ENCODE data around the gene SGTA. TPM values are rescaled to one million over a fixed set of nuclear protein-coding genes. Genes with fewer than 3 reads are reported as not detected.

The SGTA gene
- total RNA-seq, 1 donor from 2014 or later, result 72.6 TPM

DNA sequence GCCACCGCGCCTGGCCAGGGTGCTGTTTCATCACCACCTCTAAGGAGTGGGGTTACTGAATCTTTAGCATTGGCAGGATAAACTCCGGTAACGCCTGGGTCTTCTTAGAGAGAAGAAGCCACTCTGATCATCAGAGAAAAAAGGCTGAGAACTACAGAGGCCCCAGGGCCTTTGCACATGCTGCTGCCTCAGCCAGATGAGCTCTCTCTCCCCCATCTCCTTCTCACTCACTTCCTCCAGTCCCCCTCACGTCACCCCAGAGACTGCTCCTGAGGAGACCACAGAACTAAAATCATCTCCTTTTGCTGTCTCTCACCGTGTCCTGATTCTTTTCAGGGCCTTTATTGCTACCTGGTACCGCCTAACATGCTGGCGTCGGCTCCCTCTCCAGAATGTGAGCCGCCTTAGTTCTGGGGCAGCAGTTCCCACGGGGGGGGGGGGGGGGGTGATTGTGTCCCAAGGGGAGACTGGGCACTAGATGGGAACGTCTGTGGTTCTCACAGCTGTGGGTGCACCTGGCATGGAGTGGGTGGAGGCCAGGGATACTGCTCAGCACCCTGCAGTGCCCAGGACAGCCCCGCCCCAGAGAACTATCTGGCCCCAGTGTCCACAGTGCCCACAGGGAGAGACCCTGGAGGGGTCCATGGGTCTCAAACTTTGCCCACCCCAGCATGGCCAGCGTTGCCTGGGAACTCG is 56.8 kb downstream of the SGTA start:
- Histone ChIP-seq H3K4me1 (peaks cover 27% of the 10 kb centered on the region), H3K4me3 (no peak overlapping the region), H3K27me3 (ENCODE audit: low read depth) (peaks cover 66% of the 10 kb centered on the region), H3K27ac (replicated peaks) (no peak overlapping the region), H3K9me3 (replicated peaks) (no peaks in the 10 kb centered on the region), H3K36me3 (no peaks in the 10 kb centered on the region)
- no peak for DNase-seq
- intact Hi-C loops (cut with micrococcal nuclease), result no loop called here
- TF ChIP-seq, protein P1, sequence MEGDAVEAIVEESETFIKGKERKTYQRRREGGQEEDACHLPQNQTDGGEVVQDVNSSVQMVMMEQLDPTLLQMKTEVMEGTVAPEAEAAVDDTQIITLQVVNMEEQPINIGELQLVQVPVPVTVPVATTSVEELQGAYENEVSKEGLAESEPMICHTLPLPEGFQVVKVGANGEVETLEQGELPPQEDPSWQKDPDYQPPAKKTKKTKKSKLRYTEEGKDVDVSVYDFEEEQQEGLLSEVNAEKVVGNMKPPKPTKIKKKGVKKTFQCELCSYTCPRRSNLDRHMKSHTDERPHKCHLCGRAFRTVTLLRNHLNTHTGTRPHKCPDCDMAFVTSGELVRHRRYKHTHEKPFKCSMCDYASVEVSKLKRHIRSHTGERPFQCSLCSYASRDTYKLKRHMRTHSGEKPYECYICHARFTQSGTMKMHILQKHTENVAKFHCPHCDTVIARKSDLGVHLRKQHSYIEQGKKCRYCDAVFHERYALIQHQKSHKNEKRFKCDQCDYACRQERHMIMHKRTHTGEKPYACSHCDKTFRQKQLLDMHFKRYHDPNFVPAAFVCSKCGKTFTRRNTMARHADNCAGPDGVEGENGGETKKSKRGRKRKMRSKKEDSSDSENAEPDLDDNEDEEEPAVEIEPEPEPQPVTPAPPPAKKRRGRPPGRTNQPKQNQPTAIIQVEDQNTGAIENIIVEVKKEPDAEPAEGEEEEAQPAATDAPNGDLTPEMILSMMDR (IDR thresholded peaks at IDR 0.05; ENCODE audit: borderline replicate concordance), result no peak

DNA sequence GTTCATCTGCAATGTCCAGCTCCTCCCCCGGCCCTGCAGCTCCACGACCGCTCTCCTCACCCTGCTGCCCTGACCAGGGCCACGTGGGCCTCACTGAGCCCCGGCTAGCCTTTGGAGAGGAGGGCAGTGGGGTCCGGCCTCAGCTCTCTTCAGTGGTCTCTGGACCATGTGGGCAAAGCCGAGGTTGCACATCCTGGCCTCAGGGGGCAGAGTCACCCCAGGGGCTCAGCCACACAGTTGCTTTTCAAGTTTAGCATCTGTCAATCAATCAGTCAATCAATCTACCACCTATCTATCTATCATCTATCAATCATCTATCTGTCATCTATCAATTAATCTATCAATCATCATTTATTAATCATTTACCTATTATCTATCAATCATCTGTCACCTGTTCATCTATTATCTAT is 58.9 kb downstream of the SGTA start:
- no peaks in the 10 kb centered on the region for H3K36me3 ChIP-seq
- peak overlapping the region; percentile 94 for H3K27ac ChIP-seq (replicated peaks)
- H3K9me3 ChIP-seq (replicated peaks), result no peaks in the 10 kb centered on the region
- H3K27me3 ChIP-seq (ENCODE audit: low read depth), result peaks cover 86% of the 10 kb centered on the region
- no peak for DNase-seq
- TF ChIP-seq, protein P1 (IDR thresholded peaks at IDR 0.05; ENCODE audit: borderline replicate concordance), result no peak
- peaks cover 36% of the 10 kb centered on the region for H3K4me1 ChIP-seq
- no peak overlapping the region for H3K4me3 ChIP-seq
- intact Hi-C loops (cut with micrococcal nuclease), result no loop called here

DNA sequence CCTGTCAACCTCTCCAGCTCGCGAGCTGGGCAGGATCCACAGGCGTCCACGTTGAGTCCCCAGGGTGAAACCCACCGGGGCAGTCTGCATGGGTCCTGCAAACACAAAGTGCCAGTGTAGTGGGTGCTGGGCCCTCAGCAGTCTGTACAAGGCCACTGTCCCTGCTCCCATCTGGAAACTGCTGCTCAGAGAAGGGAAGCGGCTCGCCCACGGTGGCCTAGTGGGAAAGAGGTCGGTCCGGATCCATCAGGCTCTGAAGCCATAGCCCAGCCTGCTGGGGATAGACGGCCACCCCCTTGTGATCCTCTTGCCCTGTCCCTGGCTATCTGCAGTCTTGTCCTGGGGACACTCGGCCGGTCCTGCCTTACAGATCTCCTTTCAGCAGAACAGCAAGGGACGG is 59.3 kb downstream of the SGTA start:
- TF ChIP-seq, protein P1 (IDR thresholded peaks at IDR 0.05; ENCODE audit: borderline replicate concordance), result no peak
- no peak overlapping the region for H3K4me3 ChIP-seq
- H3K4me1 ChIP-seq, result peaks cover 40% of the 10 kb centered on the region
- intact Hi-C loops (cut with micrococcal nuclease), result no loop called here
- H3K27ac ChIP-seq (replicated peaks), result peak overlapping the region; percentile 94
- DNase-seq, result no peak
- H3K9me3 ChIP-seq (replicated peaks), result no peaks in the 10 kb centered on the region
- H3K36me3 ChIP-seq, result no peaks in the 10 kb centered on the region
- peaks cover 90% of the 10 kb centered on the region for H3K27me3 ChIP-seq (ENCODE audit: low read depth)

DNA sequence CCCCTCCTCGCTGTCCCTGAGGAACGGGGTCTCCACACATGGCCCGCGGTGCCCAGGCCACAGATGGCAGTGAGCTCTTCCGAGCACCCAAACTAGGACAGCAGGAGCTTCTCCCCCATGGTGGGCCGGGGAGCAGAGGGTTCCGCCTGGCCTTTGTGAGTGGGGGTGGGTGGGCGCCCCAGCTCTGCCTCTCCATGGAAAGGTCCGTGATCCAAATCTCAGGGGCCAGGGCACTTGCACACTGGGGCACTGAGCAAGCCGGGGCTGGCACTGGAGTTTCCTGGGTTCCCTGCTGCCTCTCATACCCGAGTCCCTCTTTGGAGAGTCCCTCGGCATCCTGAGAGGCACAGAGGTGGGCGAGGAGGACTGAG is 59.7 kb downstream of the SGTA start:
- peak overlapping the region; percentile 94 for H3K27ac ChIP-seq (replicated peaks)
- H3K27me3 ChIP-seq (ENCODE audit: low read depth), result peaks cover 93% of the 10 kb centered on the region
- peaks cover 43% of the 10 kb centered on the region for H3K4me1 ChIP-seq
- no peaks in the 10 kb centered on the region for H3K36me3 ChIP-seq
- H3K9me3 ChIP-seq (replicated peaks), result no peaks in the 10 kb centered on the region
- TF ChIP-seq, protein P1 (IDR thresholded peaks at IDR 0.05; ENCODE audit: borderline replicate concordance), result no peak
- intact Hi-C loops (cut with micrococcal nuclease), result no loop called here
- H3K4me3 ChIP-seq, result no peak overlapping the region
- no peak for DNase-seq

- no peaks in the 10 kb centered on the region for H3K36me3 ChIP-seq
- H3K4me3 ChIP-seq, result peak overlapping the region; percentile 73
- peak overlapping the region; percentile 94 for H3K27ac ChIP-seq (replicated peaks)
- intact Hi-C loops (cut with micrococcal nuclease), result no loop called here
- peaks cover 43% of the 10 kb centered on the region for H3K4me1 ChIP-seq
- DNase-seq, result peak; percentile 73
- TF ChIP-seq, protein P1 (IDR thresholded peaks at IDR 0.05; ENCODE audit: borderline replicate concordance), result no peak
- peaks cover 94% of the 10 kb centered on the region for H3K27me3 ChIP-seq (ENCODE audit: low read depth)
- no peaks in the 10 kb centered on the region for H3K9me3 ChIP-seq (replicated peaks)
Measured at GRCh38 chr19:2722541-2723344, 60.3 kb downstream of the SGTA start.

Data from left ventricle myocardium inferior (tissue), 1 donor.